ENCODE data around the gene AASDHPPT.

- TF ChIP-seq CTCF (IDR thresholded peaks at IDR 0.05; ENCODE audit: low read depth, low read length, missing input control) (no peak), SP1 (IDR thresholded peaks at IDR 0.05) (no peak), RAD21 (IDR thresholded peaks at IDR 0.05) (no peak), HNF4A (conservative IDR thresholded peaks at IDR 0.05) (no peak), TAF1 (conservative IDR thresholded peaks at IDR 0.05) (no peak), REST (IDR thresholded peaks at IDR 0.05) (no peak), ZBTB33 (IDR thresholded peaks at IDR 0.05) (no peak), JUND (IDR thresholded peaks at IDR 0.05) (no peak), EGR1 (IDR thresholded peaks at IDR 0.05; ENCODE audit: low read depth in 2 of 2) (no peak), YY1 (IDR thresholded peaks at IDR 0.05) (no peak), NR2F2 (IDR thresholded peaks at IDR 0.05) (no peak)
- TF ChIP-seq, protein P1, sequence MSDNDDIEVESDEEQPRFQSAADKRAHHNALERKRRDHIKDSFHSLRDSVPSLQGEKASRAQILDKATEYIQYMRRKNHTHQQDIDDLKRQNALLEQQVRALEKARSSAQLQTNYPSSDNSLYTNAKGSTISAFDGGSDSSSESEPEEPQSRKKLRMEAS (IDR thresholded peaks at IDR 0.05): no peak
- TF ChIP-seq, protein P2, sequence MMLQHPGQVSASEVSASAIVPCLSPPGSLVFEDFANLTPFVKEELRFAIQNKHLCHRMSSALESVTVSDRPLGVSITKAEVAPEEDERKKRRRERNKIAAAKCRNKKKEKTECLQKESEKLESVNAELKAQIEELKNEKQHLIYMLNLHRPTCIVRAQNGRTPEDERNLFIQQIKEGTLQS (IDR thresholded peaks at IDR 0.05): no peak
Observed at GRCh38 chr11:106127604-106128003, 50.1 kb downstream of the AASDHPPT start.
